ENCODE measurements around the gene RBM15. TPM values are rescaled to one million over a fixed set of nuclear protein-coding genes. Genes with fewer than 3 reads are reported as not detected.
A peak's percentile ranks its signal among the peaks of the same experiment; 100 is the strongest.

RBM15 gene, protein sequence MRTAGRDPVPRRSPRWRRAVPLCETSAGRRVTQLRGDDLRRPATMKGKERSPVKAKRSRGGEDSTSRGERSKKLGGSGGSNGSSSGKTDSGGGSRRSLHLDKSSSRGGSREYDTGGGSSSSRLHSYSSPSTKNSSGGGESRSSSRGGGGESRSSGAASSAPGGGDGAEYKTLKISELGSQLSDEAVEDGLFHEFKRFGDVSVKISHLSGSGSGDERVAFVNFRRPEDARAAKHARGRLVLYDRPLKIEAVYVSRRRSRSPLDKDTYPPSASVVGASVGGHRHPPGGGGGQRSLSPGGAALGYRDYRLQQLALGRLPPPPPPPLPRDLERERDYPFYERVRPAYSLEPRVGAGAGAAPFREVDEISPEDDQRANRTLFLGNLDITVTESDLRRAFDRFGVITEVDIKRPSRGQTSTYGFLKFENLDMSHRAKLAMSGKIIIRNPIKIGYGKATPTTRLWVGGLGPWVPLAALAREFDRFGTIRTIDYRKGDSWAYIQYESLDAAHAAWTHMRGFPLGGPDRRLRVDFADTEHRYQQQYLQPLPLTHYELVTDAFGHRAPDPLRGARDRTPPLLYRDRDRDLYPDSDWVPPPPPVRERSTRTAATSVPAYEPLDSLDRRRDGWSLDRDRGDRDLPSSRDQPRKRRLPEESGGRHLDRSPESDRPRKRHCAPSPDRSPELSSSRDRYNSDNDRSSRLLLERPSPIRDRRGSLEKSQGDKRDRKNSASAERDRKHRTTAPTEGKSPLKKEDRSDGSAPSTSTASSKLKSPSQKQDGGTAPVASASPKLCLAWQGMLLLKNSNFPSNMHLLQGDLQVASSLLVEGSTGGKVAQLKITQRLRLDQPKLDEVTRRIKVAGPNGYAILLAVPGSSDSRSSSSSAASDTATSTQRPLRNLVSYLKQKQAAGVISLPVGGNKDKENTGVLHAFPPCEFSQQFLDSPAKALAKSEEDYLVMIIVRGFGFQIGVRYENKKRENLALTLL
- polyA plus RNA-seq (ENCODE audit: insufficient read length in 4 of 4) = 10 to 100 TPM in 3 of 4 donors, 1 to 10 TPM in 1; 9.8 to 10.7 (median 10.3) TPM

GRCh38 chr1:110338886-110339406 is at the start of gene RBM15:
Gene RBM15, plus strand, starts transcription at chr1:110339377. Its CDS starts 29 bp downstream, at chr1:110339406.
- peak; percentile 100 for DNase-seq (ENCODE audit: low read depth in 4 of 4, low spot score in 3 of 4)

GRCh38 chr1:110291241-110292030 is 47.7 kb upstream of the RBM15 start:
- no peak for DNase-seq (ENCODE audit: low read depth in 4 of 4, low spot score in 3 of 4)

- no peak for DNase-seq (ENCODE audit: low read depth in 4 of 4, low spot score in 3 of 4)
Measured at GRCh38 chr1:110292031-110292741, 47.0 kb upstream of the RBM15 start.

DNA sequence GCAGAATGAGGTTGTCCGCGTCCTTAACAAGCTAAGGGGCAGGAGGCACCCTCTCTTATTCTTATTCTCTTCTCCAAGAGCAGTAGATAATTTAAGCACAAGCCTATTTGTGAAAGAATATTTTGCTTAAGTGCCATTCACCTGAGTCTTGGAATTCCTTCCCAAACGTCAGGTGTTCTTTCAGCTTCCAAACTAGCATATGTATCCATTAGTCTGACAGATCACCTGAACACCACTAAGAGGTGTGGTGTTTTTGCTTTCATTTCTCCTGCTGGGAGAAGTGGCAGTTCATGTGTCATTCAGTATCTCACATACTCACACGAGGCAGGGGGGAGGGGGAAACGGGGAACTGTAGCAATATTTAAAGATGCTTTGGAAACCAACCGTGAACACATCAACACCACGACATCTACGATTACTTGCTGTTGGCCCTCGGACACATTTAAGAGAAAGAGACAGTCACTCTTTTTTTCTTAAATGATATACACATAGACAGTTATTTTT is 45.5 kb upstream of the RBM15 start:
- DNase-seq (ENCODE audit: low read depth in 4 of 4, low spot score in 3 of 4) = no peak

DNA sequence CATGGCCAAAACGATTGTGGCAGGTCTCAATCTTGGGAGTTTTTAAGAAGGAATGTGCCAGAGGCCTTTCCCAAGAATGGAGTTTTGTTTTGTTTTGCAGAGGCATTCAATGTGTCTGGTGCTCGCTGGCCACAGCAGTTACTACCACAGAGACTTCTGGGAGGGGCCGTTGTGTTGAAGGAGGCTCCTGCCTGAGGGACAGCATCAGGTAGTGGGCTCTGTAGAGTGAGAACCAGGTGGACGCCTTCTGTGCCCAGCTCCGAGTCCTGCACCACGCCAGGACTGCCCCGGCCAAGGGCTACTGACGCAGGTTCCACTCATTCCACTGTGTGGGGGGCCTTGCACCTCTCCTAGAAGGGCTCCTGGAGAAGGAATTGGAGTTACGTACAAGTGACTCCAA is 44.9 kb upstream of the RBM15 start:
- DNase-seq (ENCODE audit: low read depth in 4 of 4, low spot score in 3 of 4) = no peak

DNA sequence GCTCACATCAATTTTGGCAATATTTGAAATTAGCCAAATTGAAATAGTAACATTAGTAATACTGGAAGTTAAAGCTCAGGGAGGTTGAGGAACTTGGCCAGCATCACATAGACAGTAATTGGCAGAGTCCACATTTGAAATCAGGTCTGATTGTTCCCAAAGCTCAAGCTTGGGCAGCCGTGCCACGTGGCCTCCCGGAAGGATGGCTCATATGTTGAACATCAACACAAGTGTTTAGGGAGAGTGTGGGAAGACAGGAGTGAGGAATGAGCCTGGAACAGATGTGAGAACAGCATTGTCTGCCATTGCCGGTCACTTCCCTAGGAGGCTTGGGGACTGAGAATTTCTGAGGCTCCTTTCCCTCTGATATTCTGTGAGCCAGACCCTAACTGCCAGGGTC is 40.2 kb upstream of the RBM15 start:
- no peak for DNase-seq (ENCODE audit: low read depth in 4 of 4, low spot score in 3 of 4)

GRCh38 chr1:110300412-110301085 is 38.6 kb upstream of the RBM15 start:
- DNase-seq (ENCODE audit: low read depth in 4 of 4, low spot score in 3 of 4) = no peak

GRCh38 chr1:110302836-110303235 is 36.3 kb upstream of the RBM15 start:
- DNase-seq (ENCODE audit: low read depth in 4 of 4, low spot score in 3 of 4) = no peak

- no peak for DNase-seq (ENCODE audit: low read depth in 4 of 4, low spot score in 3 of 4)
Measured at GRCh38 chr1:110305900-110306420, 33.2 kb upstream of the RBM15 start.

DNA sequence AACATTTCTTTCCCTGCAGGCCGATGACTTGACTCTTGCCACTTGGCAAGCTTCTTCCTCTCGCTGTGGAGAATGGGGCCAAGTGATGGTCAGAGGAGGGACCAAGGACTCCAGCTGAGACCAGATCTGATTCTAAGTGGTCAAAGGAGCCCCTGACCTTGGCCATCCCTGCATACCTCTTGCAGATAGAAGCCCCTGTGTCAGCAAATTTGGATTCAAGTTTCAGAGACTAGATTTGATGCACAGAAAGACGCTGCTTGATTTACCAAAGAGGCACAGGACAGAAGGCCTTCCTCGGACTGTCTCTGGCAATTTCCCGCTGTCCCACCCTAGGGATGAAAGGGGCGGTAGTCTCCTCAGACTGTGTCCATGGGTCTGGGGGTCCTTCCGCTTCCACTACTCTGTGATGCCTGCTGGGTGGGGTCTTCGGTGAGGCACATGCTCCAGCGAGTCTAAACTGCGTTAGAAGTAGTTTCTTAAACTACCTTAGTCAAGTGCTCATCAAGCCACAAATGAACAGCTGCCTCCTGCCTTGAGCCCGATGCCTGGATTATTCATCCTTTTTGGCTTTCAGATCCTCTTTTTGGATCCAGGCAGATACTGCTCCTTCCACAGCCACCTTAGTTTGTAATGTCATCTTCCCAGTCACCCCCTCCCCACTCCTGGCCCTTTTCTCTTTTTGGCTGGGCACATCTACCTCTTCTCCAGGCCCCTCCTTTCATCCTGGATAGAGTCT is 31.8 kb upstream of the RBM15 start:
- DNase-seq (ENCODE audit: low read depth in 4 of 4, low spot score in 3 of 4) = no peak

GRCh38 chr1:110308247-110308646 is 30.9 kb upstream of the RBM15 start:
- DNase-seq (ENCODE audit: low read depth in 4 of 4, low spot score in 3 of 4) = no peak

- no peak for DNase-seq (ENCODE audit: low read depth in 4 of 4, low spot score in 3 of 4)
Measured at GRCh38 chr1:110309139-110309538, 30.0 kb upstream of the RBM15 start.

GRCh38 chr1:110309767-110310166 is 29.4 kb upstream of the RBM15 start:
- DNase-seq (ENCODE audit: low read depth in 4 of 4, low spot score in 3 of 4) = no peak

- no peak for DNase-seq (ENCODE audit: low read depth in 4 of 4, low spot score in 3 of 4)
Measured at GRCh38 chr1:110310300-110310699, 28.9 kb upstream of the RBM15 start.

DNA sequence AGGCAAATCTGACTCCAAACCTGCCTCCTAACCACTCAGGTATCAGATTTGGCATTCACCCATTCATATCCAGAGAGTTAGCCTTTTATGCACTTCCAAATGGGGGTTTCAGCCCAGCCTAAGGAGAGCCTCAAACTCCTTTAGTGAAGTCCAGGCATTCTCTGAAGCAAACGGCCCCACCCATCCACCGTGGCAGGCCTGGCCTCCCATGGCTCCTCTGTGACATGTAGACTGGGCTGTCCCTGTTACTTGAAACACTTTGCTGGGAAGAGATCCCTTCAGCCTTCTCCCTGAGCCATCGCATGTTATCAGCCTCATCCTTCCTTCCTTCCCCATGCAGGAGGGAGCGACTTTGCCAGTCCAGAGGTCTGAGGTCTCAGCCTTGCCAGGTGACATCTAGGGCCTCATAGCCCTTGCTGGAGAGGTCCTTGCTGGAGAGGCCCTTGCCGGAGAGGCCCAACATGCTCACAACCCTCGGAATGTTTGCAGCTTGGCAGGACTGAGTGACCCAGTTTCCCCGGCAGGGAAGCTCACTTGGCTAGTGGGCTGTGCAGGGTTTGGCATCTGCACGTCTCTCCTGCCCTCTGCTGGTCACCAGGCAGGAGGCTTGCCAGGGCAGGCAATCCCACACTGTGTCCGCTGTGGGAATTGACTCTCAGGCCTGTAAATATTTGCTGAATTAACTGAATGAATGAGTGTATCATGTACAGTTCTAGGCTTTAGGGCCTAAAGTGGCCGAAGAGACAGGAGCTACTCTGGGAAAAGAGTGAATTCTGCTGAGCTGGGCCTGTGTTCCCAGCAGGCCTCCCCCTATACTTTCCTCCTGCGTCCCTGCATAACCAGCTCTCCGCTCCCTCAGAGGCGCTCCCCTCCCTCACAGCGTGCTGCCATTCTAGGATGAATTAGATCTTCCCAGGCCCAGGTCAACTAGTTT is 26.7 kb upstream of the RBM15 start:
- peak; percentile 23 to 62 (median 48) for DNase-seq (ENCODE audit: low read depth in 4 of 4, low spot score in 3 of 4)

GRCh38 chr1:110316735-110317134 is 22.4 kb upstream of the RBM15 start:
- no peak for DNase-seq (ENCODE audit: low read depth in 4 of 4, low spot score in 3 of 4)

GRCh38 chr1:110318046-110318445 is 21.1 kb upstream of the RBM15 start:
- no peak for DNase-seq (ENCODE audit: low read depth in 4 of 4, low spot score in 3 of 4)
